Ishikawa (cell line): ENCODE results near the gene SPARCL1.

Experiments used
- CEBPB ChIP-seq: IDR thresholded peaks from 2 replicates; pipeline ENCODE4 v1.6.1; 2012
- CREB1 ChIP-seq: IDR thresholded peaks from 2 replicates; pipeline ENCODE4 v1.6.1; 2012; ENCODE audit warnings: low read depth
- EGR1 ChIP-seq: IDR thresholded peaks from 2 replicates; pipeline ENCODE4 v1.6.1; 2012
- EP300 ChIP-seq: IDR thresholded peaks from 2 replicates; pipeline ENCODE4 v1.6.1; 2012; ENCODE audit warnings: borderline replicate concordance
- TAF1 ChIP-seq: IDR thresholded peaks from 2 replicates; pipeline ENCODE4 v1.6.1; 2012; ENCODE audit warnings: low read depth, mild to moderate bottlenecking
- TCF12 ChIP-seq: IDR thresholded peaks from 2 replicates; pipeline ENCODE4 v1.6.1; 2012; ENCODE audit warnings: low read depth
- TEAD4 ChIP-seq: IDR thresholded peaks from 2 replicates; pipeline ENCODE4 v1.6.1; 2012
- YY1 ChIP-seq: IDR thresholded peaks from 2 replicates; pipeline ENCODE4 v1.6.1; 2012; ENCODE audit warnings: low read depth
- TF ChIP-seq, protein P1 (sequence below): IDR thresholded peaks from 2 replicates; pipeline ENCODE4 v1.6.1; 2012
- TF ChIP-seq, protein P2 (sequence below): IDR thresholded peaks from 2 replicates; pipeline ENCODE4 v1.6.1; 2012
- TF ChIP-seq, protein P3 (sequence below): IDR thresholded peaks from 2 replicates; pipeline ENCODE4 v1.6.1; 2012; ENCODE audit warnings: low read depth, mild to moderate bottlenecking

GRCh38 chr4:87430038-87430437 lies 99.1 kb downstream of the SPARCL1 start:
- no peak for TF ChIP-seq YY1
- TF ChIP-seq CREB1: no peak
- no peak for TF ChIP-seq EP300
- TF ChIP-seq, protein P1, sequence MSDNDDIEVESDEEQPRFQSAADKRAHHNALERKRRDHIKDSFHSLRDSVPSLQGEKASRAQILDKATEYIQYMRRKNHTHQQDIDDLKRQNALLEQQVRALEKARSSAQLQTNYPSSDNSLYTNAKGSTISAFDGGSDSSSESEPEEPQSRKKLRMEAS: no peak
- no peak for TF ChIP-seq TCF12
- TF ChIP-seq, protein P2, sequence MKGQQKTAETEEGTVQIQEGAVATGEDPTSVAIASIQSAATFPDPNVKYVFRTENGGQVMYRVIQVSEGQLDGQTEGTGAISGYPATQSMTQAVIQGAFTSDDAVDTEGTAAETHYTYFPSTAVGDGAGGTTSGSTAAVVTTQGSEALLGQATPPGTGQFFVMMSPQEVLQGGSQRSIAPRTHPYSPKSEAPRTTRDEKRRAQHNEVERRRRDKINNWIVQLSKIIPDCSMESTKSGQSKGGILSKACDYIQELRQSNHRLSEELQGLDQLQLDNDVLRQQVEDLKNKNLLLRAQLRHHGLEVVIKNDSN: no peak
- TF ChIP-seq CEBPB: no peak
- no peak for TF ChIP-seq EGR1
- no peak for TF ChIP-seq TAF1
- TF ChIP-seq TEAD4: no peak
- TF ChIP-seq, protein P3, sequence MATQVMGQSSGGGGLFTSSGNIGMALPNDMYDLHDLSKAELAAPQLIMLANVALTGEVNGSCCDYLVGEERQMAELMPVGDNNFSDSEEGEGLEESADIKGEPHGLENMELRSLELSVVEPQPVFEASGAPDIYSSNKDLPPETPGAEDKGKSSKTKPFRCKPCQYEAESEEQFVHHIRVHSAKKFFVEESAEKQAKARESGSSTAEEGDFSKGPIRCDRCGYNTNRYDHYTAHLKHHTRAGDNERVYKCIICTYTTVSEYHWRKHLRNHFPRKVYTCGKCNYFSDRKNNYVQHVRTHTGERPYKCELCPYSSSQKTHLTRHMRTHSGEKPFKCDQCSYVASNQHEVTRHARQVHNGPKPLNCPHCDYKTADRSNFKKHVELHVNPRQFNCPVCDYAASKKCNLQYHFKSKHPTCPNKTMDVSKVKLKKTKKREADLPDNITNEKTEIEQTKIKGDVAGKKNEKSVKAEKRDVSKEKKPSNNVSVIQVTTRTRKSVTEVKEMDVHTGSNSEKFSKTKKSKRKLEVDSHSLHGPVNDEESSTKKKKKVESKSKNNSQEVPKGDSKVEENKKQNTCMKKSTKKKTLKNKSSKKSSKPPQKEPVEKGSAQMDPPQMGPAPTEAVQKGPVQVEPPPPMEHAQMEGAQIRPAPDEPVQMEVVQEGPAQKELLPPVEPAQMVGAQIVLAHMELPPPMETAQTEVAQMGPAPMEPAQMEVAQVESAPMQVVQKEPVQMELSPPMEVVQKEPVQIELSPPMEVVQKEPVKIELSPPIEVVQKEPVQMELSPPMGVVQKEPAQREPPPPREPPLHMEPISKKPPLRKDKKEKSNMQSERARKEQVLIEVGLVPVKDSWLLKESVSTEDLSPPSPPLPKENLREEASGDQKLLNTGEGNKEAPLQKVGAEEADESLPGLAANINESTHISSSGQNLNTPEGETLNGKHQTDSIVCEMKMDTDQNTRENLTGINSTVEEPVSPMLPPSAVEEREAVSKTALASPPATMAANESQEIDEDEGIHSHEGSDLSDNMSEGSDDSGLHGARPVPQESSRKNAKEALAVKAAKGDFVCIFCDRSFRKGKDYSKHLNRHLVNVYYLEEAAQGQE: no peak
